ENCODE data around the gene ARRB1. TPM values are rescaled to one million over a fixed set of nuclear protein-coding genes. Genes with fewer than 3 reads are reported as not detected.

The ARRB1 gene
- total and polyA plus RNA-seq, 4 donors, result 39.8 to 145 (median 55.2) TPM

DNA sequence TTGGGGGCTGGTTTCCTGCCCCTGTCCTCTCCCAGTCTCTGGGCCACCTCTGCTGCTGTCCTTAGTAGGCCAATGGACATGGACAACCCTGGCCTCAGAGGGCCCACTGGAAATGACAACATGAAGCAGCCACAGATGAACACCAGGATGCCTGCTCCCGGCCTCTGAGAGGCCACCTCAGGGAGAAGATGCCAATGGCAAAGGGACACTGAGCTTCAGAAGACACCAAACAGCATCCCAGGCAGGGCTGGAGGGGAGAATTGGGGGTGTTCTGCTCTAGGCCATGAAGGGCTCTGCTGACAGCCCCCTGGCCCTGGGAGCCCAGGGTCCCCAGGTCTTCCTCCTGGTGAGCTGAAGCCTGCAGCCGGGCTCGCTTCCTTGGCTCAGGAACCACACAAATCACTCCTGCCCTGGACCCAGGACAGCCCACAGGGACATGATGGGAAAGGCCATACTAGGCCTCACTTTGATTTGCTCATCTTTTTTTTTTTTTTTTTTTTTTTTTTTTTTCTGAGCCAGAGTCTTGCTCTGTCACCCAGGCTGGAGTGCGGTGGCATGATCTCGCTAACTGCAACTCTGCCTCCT lies 65.6 kb downstream of the ARRB1 start:
- no peak for ATAC-seq (ENCODE audit: insufficient read depth, low FRiP score)

DNA sequence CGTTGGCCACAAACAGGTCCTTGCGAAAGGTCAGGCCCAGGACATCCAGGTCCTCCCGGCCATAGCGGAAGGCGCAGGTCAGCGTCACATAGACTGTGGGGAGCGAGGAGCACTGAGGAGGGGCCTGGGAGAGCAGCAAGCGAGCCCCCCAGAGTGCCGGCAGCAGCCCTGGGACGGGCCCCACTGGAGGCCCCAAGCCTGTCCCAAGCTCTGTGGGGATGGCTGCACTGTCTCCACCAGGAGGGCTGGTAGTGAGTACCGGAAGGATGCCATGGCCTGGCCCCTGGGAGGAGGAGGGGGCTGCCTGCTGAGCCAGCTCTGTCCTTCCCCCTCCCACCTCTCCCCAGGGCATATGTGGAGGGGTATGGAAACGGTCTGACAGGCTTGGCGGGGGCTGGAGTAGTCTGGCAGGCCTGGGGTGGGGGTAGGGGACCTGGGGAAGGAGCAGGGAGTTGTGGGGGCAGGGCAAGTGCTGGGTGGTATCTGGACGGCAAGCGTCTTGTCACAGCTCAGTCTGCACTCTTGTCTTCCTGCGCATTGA lies 68.0 kb downstream of the ARRB1 start:
- ATAC-seq (ENCODE audit: insufficient read depth, low FRiP score), result no peak
- WGBS, 2 donors, result 85 to 89% methylated on average over 15 to 16 of the region's 16 CpGs

More for the DNA sequence above, 65.6 kb downstream of the ARRB1 start:
- DNase-seq, result no peak
- Histone ChIP-seq H3K4me3 (no peak overlapping the region), H3K27ac (ENCODE audit: low read depth in 1 of 2, low read length in 1 of 2) (no peak overlapping the region), H3K27me3 (ENCODE audit: control insufficient read depth in 3 of 3, insufficient read depth in 3 of 3, low read length in 2 of 3) (no peaks in the 10 kb centered on the region), H3K36me3 (ENCODE audit: control insufficient read depth in 4 of 4, insufficient read depth in 4 of 4, low read length in 4 of 4) (peaks cover 0 to 64% (median 31%) of the 10 kb centered on the region in 4 donors), H3K9me3 (ENCODE audit: control insufficient read depth in 4 of 4, insufficient read depth in 3 of 4, low read length in 3 of 4) (peaks cover 0 to 2% (median 0%) of the 10 kb centered on the region in 4 donors), H3K4me1 (ENCODE audit: control insufficient read depth in 5 of 5, insufficient read depth in 5 of 5, low read length in 5 of 5) (peaks cover 0 to 5% (median 0%) of the 10 kb centered on the region in 5 donors), H3K9ac (ENCODE audit: insufficient read depth in 1 of 2, low read length in 2 of 2) (no peak overlapping the region)
- TF ChIP-seq, protein P1, sequence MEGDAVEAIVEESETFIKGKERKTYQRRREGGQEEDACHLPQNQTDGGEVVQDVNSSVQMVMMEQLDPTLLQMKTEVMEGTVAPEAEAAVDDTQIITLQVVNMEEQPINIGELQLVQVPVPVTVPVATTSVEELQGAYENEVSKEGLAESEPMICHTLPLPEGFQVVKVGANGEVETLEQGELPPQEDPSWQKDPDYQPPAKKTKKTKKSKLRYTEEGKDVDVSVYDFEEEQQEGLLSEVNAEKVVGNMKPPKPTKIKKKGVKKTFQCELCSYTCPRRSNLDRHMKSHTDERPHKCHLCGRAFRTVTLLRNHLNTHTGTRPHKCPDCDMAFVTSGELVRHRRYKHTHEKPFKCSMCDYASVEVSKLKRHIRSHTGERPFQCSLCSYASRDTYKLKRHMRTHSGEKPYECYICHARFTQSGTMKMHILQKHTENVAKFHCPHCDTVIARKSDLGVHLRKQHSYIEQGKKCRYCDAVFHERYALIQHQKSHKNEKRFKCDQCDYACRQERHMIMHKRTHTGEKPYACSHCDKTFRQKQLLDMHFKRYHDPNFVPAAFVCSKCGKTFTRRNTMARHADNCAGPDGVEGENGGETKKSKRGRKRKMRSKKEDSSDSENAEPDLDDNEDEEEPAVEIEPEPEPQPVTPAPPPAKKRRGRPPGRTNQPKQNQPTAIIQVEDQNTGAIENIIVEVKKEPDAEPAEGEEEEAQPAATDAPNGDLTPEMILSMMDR (IDR thresholded peaks at IDR 0.05; ENCODE audit: control extremely low read depth, extremely low read depth), result no peak
- 99 to 100% methylated on average over 5 of the region's 5 CpGs for WGBS, 2 donors

DNA sequence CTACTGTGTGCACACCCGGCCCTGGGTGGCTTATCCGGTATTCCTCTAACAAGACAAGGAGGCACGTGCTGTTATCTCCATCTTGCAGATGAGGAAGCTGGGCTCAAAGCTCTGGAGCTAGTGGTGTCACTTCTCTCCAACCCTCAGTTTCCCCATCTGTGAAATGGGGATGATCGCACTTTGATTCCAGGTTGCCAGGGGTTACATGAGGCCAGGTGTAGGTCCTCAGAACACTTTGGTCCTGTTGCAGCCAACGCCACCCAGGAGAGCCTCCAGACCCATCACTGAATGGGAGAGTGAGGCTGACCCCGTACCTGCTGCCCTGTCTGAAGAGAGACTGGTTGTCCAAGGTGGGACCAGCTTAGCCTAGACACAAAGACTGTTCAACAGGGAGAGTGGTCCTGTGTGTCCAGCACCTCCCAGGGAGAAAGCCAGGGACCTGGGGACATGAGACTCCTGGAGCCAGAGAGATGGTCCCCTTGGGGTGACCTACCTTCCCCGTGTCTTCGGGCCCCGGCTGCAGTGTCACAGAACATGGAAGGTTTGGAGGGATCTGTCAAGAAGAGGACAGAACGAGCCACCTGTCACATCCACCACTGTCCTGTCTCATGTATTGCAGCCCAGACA lies 69.9 kb downstream of the ARRB1 start:
- TF ChIP-seq, protein P1 (IDR thresholded peaks at IDR 0.05; ENCODE audit: control extremely low read depth, extremely low read depth), result no peak
- Histone ChIP-seq H3K4me1 (ENCODE audit: control insufficient read depth in 5 of 5, insufficient read depth in 5 of 5, low read length in 5 of 5) (peaks cover 0 to 2% (median 0%) of the 10 kb centered on the region in 5 donors), H3K27me3 (ENCODE audit: control insufficient read depth in 3 of 3, insufficient read depth in 3 of 3, low read length in 2 of 3) (no peaks in the 10 kb centered on the region), H3K4me3 (no peak overlapping the region), H3K36me3 (ENCODE audit: control insufficient read depth in 4 of 4, insufficient read depth in 4 of 4, low read length in 4 of 4) (peaks cover 0 to 76% (median 44%) of the 10 kb centered on the region in 4 donors), H3K9ac (ENCODE audit: insufficient read depth in 1 of 2, low read length in 2 of 2) (no peak overlapping the region), H3K27ac (ENCODE audit: low read depth in 1 of 2, low read length in 1 of 2) (peak overlapping the region in 1 of 2 donors; percentile 18), H3K9me3 (ENCODE audit: control insufficient read depth in 4 of 4, insufficient read depth in 3 of 4, low read length in 3 of 4) (no peaks in the 10 kb centered on the region)
- 87 to 89% methylated on average over 10 of the region's 10 CpGs for WGBS, 2 donors
- peak in 1 of 3 donors; percentile 6 for DNase-seq
- no peak for ATAC-seq (ENCODE audit: insufficient read depth, low FRiP score)

More for the DNA sequence above, 68.0 kb downstream of the ARRB1 start:
- no peaks in the 10 kb centered on the region for H3K27me3 ChIP-seq (ENCODE audit: control insufficient read depth in 3 of 3, insufficient read depth in 3 of 3, low read length in 2 of 3)
- no peak overlapping the region for H3K27ac ChIP-seq (ENCODE audit: low read depth in 1 of 2, low read length in 1 of 2)
- H3K36me3 ChIP-seq (ENCODE audit: control insufficient read depth in 4 of 4, insufficient read depth in 4 of 4, low read length in 4 of 4), result peaks cover 0 to 63% (median 34%) of the 10 kb centered on the region in 4 donors
- H3K9ac ChIP-seq (ENCODE audit: insufficient read depth in 1 of 2, low read length in 2 of 2), result no peak overlapping the region
- DNase-seq, result no peak
- no peak overlapping the region for H3K4me3 ChIP-seq
- H3K4me1 ChIP-seq (ENCODE audit: control insufficient read depth in 5 of 5, insufficient read depth in 5 of 5, low read length in 5 of 5), result peaks cover 0 to 2% (median 0%) of the 10 kb centered on the region in 5 donors
- H3K9me3 ChIP-seq (ENCODE audit: control insufficient read depth in 4 of 4, insufficient read depth in 3 of 4, low read length in 3 of 4), result no peaks in the 10 kb centered on the region
- TF ChIP-seq, protein P1 (IDR thresholded peaks at IDR 0.05; ENCODE audit: control extremely low read depth, extremely low read depth), result no peak
